IPS-NIHi7 (cell line): ENCODE results near the gene CD79B.
A peak's percentile ranks its signal among the peaks of the same experiment; 100 is the strongest.

Experiments
- DNase-seq: peaks from one replicate; pipeline ENCODE4 v3.0.0; 2012; ENCODE audit warnings: mixed read lengths; ENCODE audit errors: extremely low spot score

The CD79B gene

DNA sequence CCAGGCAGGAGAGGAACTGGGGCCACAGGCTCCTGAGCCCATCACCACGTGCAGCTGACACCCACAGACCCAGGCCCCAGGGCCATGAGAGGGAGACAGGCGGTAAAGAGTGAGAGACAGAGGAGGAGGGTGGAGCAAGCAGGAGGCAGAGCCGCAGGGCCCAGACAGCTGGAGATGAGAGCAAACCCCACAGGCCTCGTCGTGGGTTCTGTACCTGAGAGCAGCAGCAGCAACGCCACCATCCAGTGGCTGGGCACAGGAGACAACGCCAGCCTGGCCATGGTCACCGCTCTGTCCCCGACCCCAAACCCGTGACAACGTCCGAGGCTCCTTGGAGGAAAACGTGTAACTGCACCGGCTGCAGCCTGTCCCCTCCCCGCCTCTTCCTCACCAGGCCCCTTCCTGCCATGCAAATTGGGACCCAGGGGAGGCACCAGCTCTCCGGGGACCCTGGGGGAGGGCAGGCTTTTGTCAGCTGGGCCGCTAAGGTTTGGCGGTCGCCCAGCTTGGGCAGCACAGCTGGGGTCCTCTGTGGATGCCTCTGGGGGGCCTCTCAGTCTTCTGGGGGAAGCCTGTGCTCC lies at the start of gene CD79B:
TSS of gene CD79B (minus strand) at position 351 of the 581 bp plus-strand sequence. CDS start at position 281, 70 bp downstream.
- no peak for DNase-seq

- no peak for DNase-seq
Measured at GRCh38 chr17:63978272-63979200, 46.4 kb upstream of the CD79B start.

GRCh38 chr17:63976702-63977101 lies 44.6 kb upstream of the CD79B start:
- DNase-seq, result no peak

DNA sequence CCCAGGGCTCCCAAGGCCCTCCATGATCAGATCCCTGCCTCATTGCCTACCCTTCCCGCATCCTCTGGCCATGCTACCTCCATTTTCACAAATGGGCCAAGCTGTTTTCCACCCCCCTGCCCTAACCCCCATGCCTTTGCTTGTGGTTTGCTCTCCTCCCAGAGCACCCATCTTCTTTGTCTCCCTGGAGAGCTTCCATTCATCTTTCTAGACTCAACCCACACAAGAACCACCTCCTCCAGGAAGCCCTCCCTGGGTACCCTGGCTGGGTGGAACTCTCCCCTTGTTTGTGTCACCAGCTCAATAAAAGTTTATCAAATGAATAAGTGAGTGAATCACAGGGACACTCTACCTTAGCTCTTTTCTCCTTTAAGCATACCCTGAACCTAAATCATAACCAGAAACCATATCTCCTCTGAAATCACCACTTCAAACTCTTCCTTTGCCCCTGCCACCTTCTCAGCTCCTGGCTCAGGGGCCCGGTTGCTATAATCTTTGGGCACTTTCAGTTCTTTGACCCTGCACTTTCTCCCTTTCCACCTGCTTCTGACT lies 43.5 kb upstream of the CD79B start:
- DNase-seq, result no peak

DNA sequence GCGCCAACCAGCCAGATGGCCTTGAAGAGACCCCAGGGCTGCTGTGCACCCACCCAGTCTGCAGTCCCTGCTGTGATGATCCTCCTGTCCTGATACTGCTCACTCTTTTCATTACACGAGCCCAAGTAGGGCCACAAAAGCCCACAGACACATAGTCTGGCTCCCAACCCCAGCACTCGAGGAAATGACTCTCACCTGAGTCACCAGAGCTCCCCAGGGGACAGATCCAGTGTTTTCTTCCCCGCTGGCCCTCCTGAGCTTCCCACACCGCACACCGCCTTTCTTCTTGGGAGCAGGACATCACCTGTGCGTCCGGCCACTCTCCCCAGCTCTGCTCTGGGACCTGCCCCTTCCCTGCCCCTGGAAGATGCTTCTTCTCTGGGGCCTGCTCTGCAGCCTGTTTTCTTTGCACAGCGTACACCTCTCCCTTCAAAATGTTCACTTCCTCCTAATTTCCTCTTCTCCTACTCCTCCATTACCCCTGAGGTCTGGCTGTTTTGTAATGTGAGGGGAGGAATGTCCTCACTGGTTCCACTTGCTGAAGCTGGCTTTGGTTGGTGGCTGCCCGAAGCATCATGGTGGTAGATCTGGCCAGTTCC lies 42.6 kb upstream of the CD79B start:
- no peak for DNase-seq

DNA sequence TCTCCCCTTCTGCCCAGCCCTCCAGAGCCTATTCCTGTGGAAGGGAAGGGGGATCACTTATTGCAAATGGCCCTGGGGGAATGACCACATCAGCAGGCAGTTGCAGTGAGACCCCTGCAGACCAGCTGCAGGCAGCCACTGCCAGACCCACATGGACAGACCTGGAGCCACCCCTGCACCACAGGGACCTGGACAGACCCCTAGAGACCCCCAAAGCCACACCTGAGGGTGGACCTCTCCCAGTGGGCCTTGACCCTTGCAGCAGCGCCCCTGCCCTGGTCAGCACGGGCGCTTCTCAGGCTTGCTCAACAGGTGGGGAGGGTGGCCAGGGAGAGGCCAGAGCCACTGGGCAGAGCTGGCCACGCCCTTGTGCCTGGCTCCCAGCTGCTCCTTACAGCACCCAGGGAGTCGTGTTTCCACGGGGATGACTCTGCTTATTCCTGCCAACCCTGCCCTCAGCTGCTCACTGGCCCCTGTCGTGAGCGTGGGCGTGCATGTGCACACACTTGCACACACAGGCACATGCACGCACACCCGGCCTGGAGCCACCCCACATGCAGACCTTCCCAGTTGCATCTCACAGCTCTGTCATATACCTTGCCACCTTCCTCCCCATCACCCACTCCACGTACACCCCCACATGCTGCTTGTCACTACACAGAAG lies 41.9 kb upstream of the CD79B start:
- no peak for DNase-seq

- no peak for DNase-seq
Measured at GRCh38 chr17:63973247-63973646, 41.1 kb upstream of the CD79B start.

DNA sequence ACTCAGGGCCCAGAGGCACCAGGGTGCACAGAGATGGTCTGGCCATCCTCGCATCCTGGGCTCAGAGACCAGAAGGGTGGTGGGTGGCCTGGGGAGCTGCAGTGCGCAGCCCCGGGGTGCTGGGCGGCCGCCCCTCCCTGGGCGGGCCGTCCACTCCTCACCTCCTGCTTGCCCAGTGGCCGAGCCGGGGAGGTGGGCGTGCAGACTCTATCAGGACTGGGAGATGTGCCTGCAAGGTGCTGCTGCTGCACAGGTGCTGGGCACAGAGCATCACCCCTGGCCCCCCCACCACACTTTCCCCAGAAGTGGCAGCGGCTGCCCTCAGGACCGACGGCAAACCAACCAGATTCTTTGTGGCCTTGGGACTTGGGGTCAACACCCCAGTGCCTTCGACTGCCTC lies 40.7 kb upstream of the CD79B start, which contains the start of gene SCN4A:
TSS of gene SCN4A (minus strand) at position 123 of the 400 bp plus-strand sequence. CDS start at position 46, 77 bp downstream.
- DNase-seq, result no peak

- no peak for DNase-seq
Measured at GRCh38 chr17:63969278-63969677, 37.1 kb upstream of the CD79B start.

GRCh38 chr17:63967953-63968352 lies 35.8 kb upstream of the CD79B start:
- no peak for DNase-seq

DNA sequence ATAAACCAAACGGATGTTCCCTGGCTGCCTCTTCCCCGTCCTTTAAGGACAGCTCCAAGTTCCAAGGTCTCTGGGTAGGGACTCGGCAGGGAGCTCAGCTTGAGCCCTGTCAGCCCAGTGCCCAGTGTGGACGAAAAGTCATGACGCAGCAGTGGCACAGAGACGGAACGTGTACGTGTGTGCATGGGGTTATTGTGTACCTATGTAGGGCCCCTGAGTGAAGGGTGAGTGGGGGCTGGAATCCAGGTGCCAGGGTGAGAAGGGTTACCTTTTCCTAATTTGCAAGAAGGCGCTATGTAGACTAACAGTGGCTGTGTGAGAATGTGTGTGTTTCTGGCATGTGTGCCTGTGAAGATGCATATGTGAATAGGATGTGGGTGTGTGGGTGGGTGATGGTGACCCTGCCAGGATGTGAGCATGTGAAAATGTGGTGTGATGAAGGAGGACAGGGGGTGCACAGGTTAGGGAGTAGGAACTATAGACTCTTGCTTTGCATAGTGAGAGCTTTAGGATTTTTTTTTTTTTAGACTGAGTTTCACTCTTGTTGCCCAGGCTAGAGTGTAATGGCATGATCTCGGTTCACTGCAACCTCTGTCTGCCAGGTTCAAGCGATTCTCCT lies 34.6 kb upstream of the CD79B start:
- no peak for DNase-seq

DNA sequence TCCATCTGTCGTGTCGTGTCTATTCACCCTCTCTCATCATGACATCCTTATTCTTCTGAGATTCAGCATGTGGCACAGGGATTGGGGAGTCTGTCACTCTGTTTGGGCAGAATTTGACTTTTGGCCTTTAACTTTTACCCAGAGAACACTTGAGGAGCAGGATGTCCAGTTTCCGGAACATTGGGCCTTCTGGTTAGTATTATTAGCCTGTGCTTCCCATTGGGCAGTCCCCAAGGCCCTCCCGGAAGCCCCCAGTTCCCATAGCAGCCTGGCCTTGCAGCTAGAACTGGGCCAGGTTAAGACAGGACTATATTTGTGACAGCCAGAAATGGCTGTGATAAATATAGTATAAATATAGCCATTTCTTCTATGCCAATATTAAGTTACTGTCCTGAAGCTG lies 31.0 kb upstream of the CD79B start:
- no peak for DNase-seq

DNA sequence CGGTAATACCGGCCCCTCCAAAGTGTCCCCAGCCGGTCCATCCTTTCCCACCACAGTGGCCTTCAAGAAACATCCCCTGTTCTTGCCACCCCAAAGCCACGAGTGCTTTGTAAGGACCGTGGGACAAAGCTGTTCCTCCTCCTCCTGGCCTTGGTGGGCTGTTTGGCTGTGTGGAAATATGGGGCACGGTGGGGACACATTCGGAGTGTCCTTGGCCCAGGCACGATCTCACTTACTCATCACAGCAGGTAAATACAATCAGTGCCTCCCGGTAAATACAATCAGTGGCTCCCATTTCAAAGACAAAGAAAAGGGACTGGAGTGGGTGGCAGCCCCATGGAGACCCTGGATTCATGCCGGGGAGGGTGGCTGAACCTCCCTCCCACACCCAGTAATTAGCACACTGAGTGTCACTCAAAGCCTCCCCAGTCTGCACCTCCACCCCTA lies 30.2 kb upstream of the CD79B start:
- DNase-seq, result no peak

DNA sequence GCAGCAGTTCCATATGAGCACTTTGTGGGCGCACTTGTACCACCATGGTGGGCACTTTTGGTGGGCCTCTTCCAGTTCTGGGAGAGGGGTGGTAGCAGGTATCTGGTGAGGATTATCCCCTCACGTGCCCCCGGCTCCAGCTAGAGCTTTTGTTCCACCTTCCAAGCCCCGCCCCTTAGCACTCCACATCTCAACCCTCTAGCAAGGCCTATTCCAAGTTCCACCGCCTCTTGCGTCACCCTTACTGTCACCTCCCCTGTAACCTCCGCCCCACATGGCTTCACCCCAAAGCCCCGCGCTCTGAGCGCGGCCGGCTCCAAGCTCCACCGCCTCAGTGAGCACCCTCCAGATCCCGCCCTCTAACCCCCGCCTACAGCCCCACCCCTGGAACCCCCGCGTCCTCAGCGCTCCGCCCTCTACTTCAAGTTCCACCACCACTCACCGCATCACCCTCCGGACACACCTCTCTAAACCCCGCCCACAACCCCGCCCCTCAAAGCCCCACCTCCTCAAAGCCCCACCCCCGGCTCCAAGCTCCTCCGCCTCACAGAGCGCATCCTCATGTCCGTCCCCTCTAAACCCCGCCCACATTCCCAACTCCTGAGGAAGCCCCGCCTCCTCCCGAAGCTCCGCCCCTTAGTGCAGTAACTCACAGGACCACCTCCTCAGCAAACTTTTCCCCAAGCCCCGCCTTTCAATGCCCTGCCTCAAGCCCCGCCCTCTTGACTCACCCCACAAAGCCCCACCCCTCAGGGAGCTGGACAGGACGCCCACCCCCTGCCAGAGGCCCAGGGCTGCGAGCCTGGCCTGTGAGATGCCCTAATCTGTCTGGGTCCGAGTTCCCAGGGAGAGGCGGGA lies 29.5 kb upstream of the CD79B start:
- DNase-seq, result peak; percentile 98

- peak; percentile 50 for DNase-seq
Measured at GRCh38 chr17:63960430-63960829, 28.3 kb upstream of the CD79B start.

DNA sequence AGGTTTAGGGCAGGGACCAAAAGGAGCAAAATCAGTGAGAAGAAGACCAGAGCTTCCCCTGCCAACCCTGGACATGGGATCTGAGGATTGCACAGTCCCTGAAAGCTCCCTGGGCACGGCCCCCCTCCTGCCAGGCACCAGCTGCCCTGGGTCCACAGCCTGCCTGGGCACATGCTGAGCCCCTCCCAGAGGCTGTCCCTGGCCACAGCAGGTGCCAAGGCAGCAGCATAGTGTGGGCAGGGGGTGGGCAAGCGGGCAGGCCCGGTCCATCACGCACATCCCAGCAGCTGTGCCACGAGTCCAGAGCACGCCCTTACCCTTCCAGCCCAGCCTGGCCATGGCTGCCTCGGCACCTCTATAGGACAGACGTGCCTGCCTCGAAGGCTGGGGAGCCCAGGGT lies 27.9 kb upstream of the CD79B start:
- DNase-seq, result no peak

GRCh38 chr17:63956296-63956920 lies 24.3 kb upstream of the CD79B start:
- DNase-seq, result no peak

DNA sequence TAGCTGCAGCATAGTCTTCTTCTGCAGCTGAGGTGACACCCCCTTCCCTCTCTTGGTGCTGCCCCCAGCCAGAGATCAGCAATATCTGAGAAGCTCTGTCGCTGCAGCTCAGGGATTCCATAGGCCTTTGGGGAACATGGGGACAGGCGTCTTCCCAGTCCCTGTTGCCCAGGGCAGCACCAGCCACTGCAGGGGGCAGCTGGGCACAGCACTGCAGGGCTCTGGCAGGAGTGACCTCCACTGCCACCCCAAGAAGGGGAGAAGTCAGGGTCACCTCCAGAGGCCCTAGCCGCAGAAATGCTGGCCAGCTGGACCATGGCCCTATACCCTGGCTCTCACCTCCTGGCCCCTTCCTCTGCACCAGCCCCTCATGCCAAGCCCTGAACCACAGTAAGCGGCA lies 23.7 kb upstream of the CD79B start:
- no peak for DNase-seq

- DNase-seq, result no peak
Measured at GRCh38 chr17:63955232-63955631, 23.1 kb upstream of the CD79B start.
